Activated T-cell treated with anti-CD3 and anti-CD28 coated beads, Interleukin-2, amount 50 U/mL, for 24 hours (primary cell): ENCODE results near the gene CDH16.
"Not testable (repeated sequence)": the region's sequence is repeated elsewhere in the genome, so short reads cannot be mapped to it uniquely, and the experiment has no call there.

Source experiments
- DNase-seq: peaks from one replicate; pipeline ENCODE4 v3.0.0-alpha.2; 2020
- H3K27ac Mint-ChIP-seq: 2 replicates; pipeline ENCODE4 v1.8.0; 2020; ENCODE audit warnings: mild to moderate bottlenecking, mixed read lengths
- H3K27me3 Mint-ChIP-seq: 2 replicates; pipeline ENCODE4 v1.8.0; 2020; ENCODE audit warnings: mixed read lengths
- H3K36me3 Mint-ChIP-seq: 2 replicates; pipeline ENCODE4 v1.8.0; 2020; ENCODE audit warnings: low read depth, mixed read lengths
- H3K4me1 Mint-ChIP-seq: 2 replicates; pipeline ENCODE4 v1.8.0; 2020; ENCODE audit warnings: low read depth, mixed read lengths
- H3K4me3 Mint-ChIP-seq: 2 replicates; pipeline ENCODE4 v1.8.0; 2020; ENCODE audit warnings: mild to moderate bottlenecking, moderate library complexity, mixed read lengths
- H3K9me3 Mint-ChIP-seq: 2 replicates; pipeline ENCODE4 v1.8.0; 2020; ENCODE audit warnings: mixed read lengths

CDH16 gene

GRCh38 chr16:66950971-66951790, 32.5 kb upstream of the CDH16 start:
- no peak overlapping the region for H3K4me3 Mint-ChIP-seq
- peaks cover 23% of the 10 kb centered on the region for H3K4me1 Mint-ChIP-seq
- H3K27me3 Mint-ChIP-seq, result peaks cover 60% of the 10 kb centered on the region
- H3K27ac Mint-ChIP-seq, result no peak overlapping the region
- no peaks in the 10 kb centered on the region for H3K9me3 Mint-ChIP-seq
- no peaks in the 10 kb centered on the region for H3K36me3 Mint-ChIP-seq
- DNase-seq, result no peak

- Mint-ChIP-seq H3K36me3 (no peaks in the 10 kb centered on the region), H3K9me3 (no peaks in the 10 kb centered on the region), H3K4me1 (peaks cover 23% of the 10 kb centered on the region), H3K27ac (no peak overlapping the region), H3K4me3 (no peak overlapping the region), H3K27me3 (peaks cover 60% of the 10 kb centered on the region)
- DNase-seq, result no peak
Observed at GRCh38 chr16:66950437-66950836, 31.8 kb upstream of the CDH16 start.

GRCh38 chr16:66949472-66949871, 30.8 kb upstream of the CDH16 start:
- peaks cover 60% of the 10 kb centered on the region for H3K27me3 Mint-ChIP-seq
- H3K4me1 Mint-ChIP-seq, result peaks cover 23% of the 10 kb centered on the region
- no peak for DNase-seq
- no peaks in the 10 kb centered on the region for H3K9me3 Mint-ChIP-seq
- H3K36me3 Mint-ChIP-seq, result no peaks in the 10 kb centered on the region
- no peak overlapping the region for H3K27ac Mint-ChIP-seq
- H3K4me3 Mint-ChIP-seq, result no peak overlapping the region

GRCh38 chr16:66948837-66949225, 30.1 kb upstream of the CDH16 start:
- H3K9me3 Mint-ChIP-seq, result no peaks in the 10 kb centered on the region
- peaks cover 23% of the 10 kb centered on the region for H3K4me1 Mint-ChIP-seq
- H3K27me3 Mint-ChIP-seq, result peaks cover 57% of the 10 kb centered on the region
- peak overlapping the region; percentile 79 for H3K4me3 Mint-ChIP-seq
- H3K36me3 Mint-ChIP-seq, result peaks cover 4% of the 10 kb centered on the region
- DNase-seq, result no peak
- H3K27ac Mint-ChIP-seq, result no peak overlapping the region

GRCh38 chr16:66948134-66948836, 29.6 kb upstream of the CDH16 start:
- peaks cover 52% of the 10 kb centered on the region for H3K27me3 Mint-ChIP-seq
- no peaks in the 10 kb centered on the region for H3K9me3 Mint-ChIP-seq
- DNase-seq, result peak; percentile 55
- peaks cover 9% of the 10 kb centered on the region for H3K36me3 Mint-ChIP-seq
- peaks cover 23% of the 10 kb centered on the region for H3K4me1 Mint-ChIP-seq
- no peak overlapping the region for H3K27ac Mint-ChIP-seq
- peak overlapping the region; percentile 79 for H3K4me3 Mint-ChIP-seq

- DNase-seq, result peak; percentile 85
- H3K36me3 Mint-ChIP-seq, result peaks cover 17% of the 10 kb centered on the region
- no peaks in the 10 kb centered on the region for H3K9me3 Mint-ChIP-seq
- peaks cover 46% of the 10 kb centered on the region for H3K27me3 Mint-ChIP-seq
- peaks cover 23% of the 10 kb centered on the region for H3K4me1 Mint-ChIP-seq
- H3K4me3 Mint-ChIP-seq, result peak overlapping the region; percentile 79
- no peak overlapping the region for H3K27ac Mint-ChIP-seq
Observed at GRCh38 chr16:66947302-66948065, 28.8 kb upstream of the CDH16 start.

- H3K27me3 Mint-ChIP-seq, result peaks cover 41% of the 10 kb centered on the region
- H3K4me1 Mint-ChIP-seq, result peaks cover 23% of the 10 kb centered on the region
- no peak overlapping the region for H3K4me3 Mint-ChIP-seq
- no peaks in the 10 kb centered on the region for H3K9me3 Mint-ChIP-seq
- no peak overlapping the region for H3K27ac Mint-ChIP-seq
- H3K36me3 Mint-ChIP-seq, result peaks cover 23% of the 10 kb centered on the region
- DNase-seq, result no peak
Observed at GRCh38 chr16:66946974-66947301, 28.3 kb upstream of the CDH16 start.

GRCh38 chr16:66946541-66946940, 27.9 kb upstream of the CDH16 start:
- Mint-ChIP-seq H3K27ac (no peak overlapping the region), H3K27me3 (peaks cover 37% of the 10 kb centered on the region), H3K36me3 (peaks cover 27% of the 10 kb centered on the region), H3K4me3 (no peak overlapping the region), H3K4me1 (peaks cover 23% of the 10 kb centered on the region), H3K9me3 (no peaks in the 10 kb centered on the region)
- DNase-seq, result no peak

- Mint-ChIP-seq H3K36me3 (peaks cover 33% of the 10 kb centered on the region), H3K27ac (no peak overlapping the region), H3K9me3 (no peaks in the 10 kb centered on the region), H3K4me1 (peaks cover 23% of the 10 kb centered on the region), H3K4me3 (no peak overlapping the region), H3K27me3 (peaks cover 32% of the 10 kb centered on the region)
- DNase-seq, result no peak
Observed at GRCh38 chr16:66945939-66946338, 27.3 kb upstream of the CDH16 start.

GRCh38 chr16:66944971-66945370, 26.3 kb upstream of the CDH16 start:
- Mint-ChIP-seq H3K4me1 (peaks cover 19% of the 10 kb centered on the region), H3K36me3 (peaks cover 42% of the 10 kb centered on the region), H3K27me3 (peaks cover 26% of the 10 kb centered on the region)
- not testable (repeated sequence) for H3K27ac Mint-ChIP-seq, H3K9me3 Mint-ChIP-seq, DNase-seq, H3K4me3 Mint-ChIP-seq

- Mint-ChIP-seq H3K27ac (no peak overlapping the region), H3K27me3 (peaks cover 17% of the 10 kb centered on the region), H3K4me3 (no peak overlapping the region)
Observed at GRCh38 chr16:66944054-66944441, 25.4 kb upstream of the CDH16 start.

GRCh38 chr16:66943426-66944053, 24.9 kb upstream of the CDH16 start:
- no peak for DNase-seq
- Mint-ChIP-seq H3K4me1 (peaks cover 17% of the 10 kb centered on the region), H3K27ac (no peak overlapping the region), H3K9me3 (no peaks in the 10 kb centered on the region), H3K4me3 (no peak overlapping the region), H3K27me3 (peaks cover 12% of the 10 kb centered on the region), H3K36me3 (peaks cover 56% of the 10 kb centered on the region)

More at GRCh38 chr16:66944054-66944441, 25.4 kb upstream of the CDH16 start:
- Mint-ChIP-seq H3K9me3 (no peaks in the 10 kb centered on the region), H3K4me1 (peaks cover 19% of the 10 kb centered on the region), H3K36me3 (peaks cover 51% of the 10 kb centered on the region)
- no peak for DNase-seq

GRCh38 chr16:66942981-66943380, 24.3 kb upstream of the CDH16 start:
- Mint-ChIP-seq H3K27ac (peak overlapping the region; percentile 76), H3K9me3 (no peaks in the 10 kb centered on the region), H3K36me3 (peaks cover 61% of the 10 kb centered on the region), H3K27me3 (peaks cover 7% of the 10 kb centered on the region), H3K4me3 (no peak overlapping the region), H3K4me1 (peaks cover 11% of the 10 kb centered on the region)
- no peak for DNase-seq

GRCh38 chr16:66940236-66940635, 21.6 kb upstream of the CDH16 start:
- Mint-ChIP-seq H3K4me3 (no peak overlapping the region), H3K27ac (no peak overlapping the region), H3K9me3 (no peaks in the 10 kb centered on the region), H3K36me3 (peaks cover 85% of the 10 kb centered on the region), H3K27me3 (no peaks in the 10 kb centered on the region), H3K4me1 (peaks cover 24% of the 10 kb centered on the region)
- DNase-seq, result no peak
